ENCODE measurements around the gene BRD7. TPM values are rescaled to one million over a fixed set of nuclear protein-coding genes. Genes with fewer than 3 reads are reported as not detected.

The BRD7 gene
- total and polyA plus RNA-seq, 2 of the 4 experiments (the other 2 are of a cell fraction), result 24.8 to 29.9 TPM

DNA sequence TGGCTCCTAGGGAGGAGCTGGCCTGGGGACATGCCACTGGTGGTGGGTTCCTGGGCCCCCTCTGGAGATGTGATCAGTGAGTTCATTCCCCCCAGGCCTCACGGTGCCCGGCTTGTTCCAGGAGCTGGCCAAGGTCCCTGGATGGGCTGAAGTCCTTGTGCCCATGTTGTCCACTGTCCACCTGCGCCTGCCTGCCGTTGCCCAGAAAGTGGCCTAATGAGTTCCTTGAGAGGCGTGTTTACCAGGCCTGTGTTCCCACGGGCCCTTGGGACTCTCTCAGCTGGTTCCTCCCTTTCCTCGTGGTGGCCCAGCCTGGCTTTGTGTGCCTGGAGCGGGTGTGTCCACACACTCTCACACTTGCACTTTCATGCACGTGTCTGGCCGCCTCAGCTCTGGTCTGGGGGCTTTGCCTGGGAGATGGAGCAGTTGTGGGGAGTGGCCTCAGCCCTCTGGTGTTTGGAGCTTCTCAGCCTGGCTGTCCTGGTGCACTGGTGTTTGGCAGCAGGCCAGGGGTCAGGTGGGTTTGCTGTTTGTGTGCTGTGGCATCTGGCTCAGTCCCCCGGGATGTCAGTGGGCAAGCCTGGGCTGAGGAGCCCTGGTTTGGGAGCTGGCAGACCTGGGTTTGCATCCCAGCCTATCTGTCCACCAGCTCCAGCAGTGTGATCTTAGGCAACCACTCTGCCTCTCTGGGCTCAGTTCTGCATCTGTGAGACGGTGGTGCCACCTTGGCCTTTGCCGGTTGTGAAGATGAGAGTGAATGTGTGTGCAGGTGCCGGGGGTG, 84.5 kb downstream of the BRD7 start:
- 69% methylated on average over 5 of the region's 14 CpGs; no CpG with 5 or more reads in 1 of the 2 experiments for WGBS, 2 experiments (ENCODE audit: extremely low coverage in 2 of 2, insufficient read length in 1 of 2)
- H3K79me1 ChIP-seq (ENCODE audit: low read depth in 1 of 2, low read length in 2 of 2), result peaks cover 7 to 27% of the 10 kb centered on the region in 2 experiments; a peak in 2 of 4 replicates
- CTCF ChIA-PET, result interaction anchor here (1.4 kb wide), 1 partner anchor 9 kb away, joined by 3 read pairs; no protein-coding TSS in a partner anchor
- no peak overlapping the region for H2AK5ac ChIP-seq (ENCODE audit: low read depth, low read length)
- no peaks in the 10 kb centered on the region; the same call in 1 of the 2 replicates for H3K9me1 ChIP-seq (ENCODE audit: insufficient read depth, low read length)
- no peak overlapping the region for H2BK120ac ChIP-seq (ENCODE audit: low read depth, low read length)
- no peak overlapping the region for H3K4me3 ChIP-seq (ENCODE audit: insufficient read depth, low read depth, low read length)
- no peak overlapping the region for H3K4me2 ChIP-seq (ENCODE audit: low read depth, low read length)
- H3K4ac ChIP-seq (ENCODE audit: low read depth, low read length), result no peak overlapping the region
- no TSS peak for BruUV-seq (replicated peaks)
- no peak overlapping the region for H2AK9ac ChIP-seq (replicated peaks; ENCODE audit: low read depth, low read length, poor library complexity)
- no peak overlapping the region for H2BK20ac ChIP-seq (ENCODE audit: low read depth, low read length)
- DNase-seq (no peak), ATAC-seq (ENCODE audit: low read depth) (no peak; the same call in 1 of the 2 replicates)
- H4K8ac ChIP-seq (ENCODE audit: low read depth in 2 of 2, low read length in 2 of 2), result no peak overlapping the region
- no peak overlapping the region for H2AFZ ChIP-seq (replicated peaks; ENCODE audit: low read length, poor library complexity)
- intact Hi-C loops (cut with micrococcal nuclease) (no loop called here), dilution Hi-C loops (cut with HindIII; ENCODE audit: low sequenced_read_pairs, unreplicated experiment) (no loop called here), in situ Hi-C loops (cut with MboI; ENCODE audit: low sequenced_read_pairs) (no loop called here)
- no peak overlapping the region for H4K5ac ChIP-seq (ENCODE audit: low read depth, low read length)
- no peak overlapping the region for H3K9ac ChIP-seq (ENCODE audit: low read depth, low read length)
- no peak overlapping the region for H2BK5ac ChIP-seq (ENCODE audit: low read depth, low read length, poor library complexity, severe bottlenecking)
- POLR2A ChIA-PET (ENCODE audit: unreplicated experiment), result interaction anchor here (0.6 kb wide), 1 partner anchor 11 kb away, joined by 4 read pairs; no protein-coding TSS in a partner anchor
- H4K20me1 ChIP-seq (ENCODE audit: insufficient read depth, low read length), result peaks cover 31% of the 10 kb centered on the region
- H3K9me3 ChIP-seq (ENCODE audit: control insufficient read depth, insufficient read depth, low read length), result peaks cover 4% of the 10 kb centered on the region; the same call in 1 of the 2 replicates
- H3K14ac ChIP-seq (replicated peaks; ENCODE audit: low read depth, low read length), result no peak overlapping the region
- no peak overlapping the region for H3K56ac ChIP-seq (ENCODE audit: extremely low read depth, insufficient read depth, low read length)
- H3K27me3 ChIP-seq (ENCODE audit: control insufficient read depth, insufficient read depth, low read length), result no peaks in the 10 kb centered on the region
- no peak overlapping the region for H4K91ac ChIP-seq (ENCODE audit: insufficient read depth, low read depth, low read length)
- no peak overlapping the region for H3K18ac ChIP-seq (ENCODE audit: low read depth, low read length)
- no peak overlapping the region for H3K23ac ChIP-seq (ENCODE audit: low read depth, low read length)
- peaks cover 3% of the 10 kb centered on the region; the same call in 1 of the 2 replicates for H3K36me3 ChIP-seq (ENCODE audit: control insufficient read depth, insufficient read depth, low read length)
- no peak overlapping the region for H3K27ac ChIP-seq (ENCODE audit: insufficient read depth, low read length)
- H2BK15ac ChIP-seq (ENCODE audit: low read depth, low read length), result no peak overlapping the region
- 0 out of 2 replicates have a peak, but pooled peaks cover 4% of the 10 kb centered on the region for H3K4me1 ChIP-seq (ENCODE audit: control insufficient read depth, insufficient read depth, low read length)
- TF ChIP-seq RAD21 (IDR thresholded peaks at IDR 0.05; ENCODE audit: low read length), result no peak
- TF ChIP-seq POLR2A (IDR thresholded peaks at IDR 0.05; ENCODE audit: low read depth, low read length), result no peak
- TF ChIP-seq MXI1 (IDR thresholded peaks at IDR 0.05; ENCODE audit: borderline replicate concordance, low read depth, low read length), result no peak
- TF ChIP-seq, protein P1, sequence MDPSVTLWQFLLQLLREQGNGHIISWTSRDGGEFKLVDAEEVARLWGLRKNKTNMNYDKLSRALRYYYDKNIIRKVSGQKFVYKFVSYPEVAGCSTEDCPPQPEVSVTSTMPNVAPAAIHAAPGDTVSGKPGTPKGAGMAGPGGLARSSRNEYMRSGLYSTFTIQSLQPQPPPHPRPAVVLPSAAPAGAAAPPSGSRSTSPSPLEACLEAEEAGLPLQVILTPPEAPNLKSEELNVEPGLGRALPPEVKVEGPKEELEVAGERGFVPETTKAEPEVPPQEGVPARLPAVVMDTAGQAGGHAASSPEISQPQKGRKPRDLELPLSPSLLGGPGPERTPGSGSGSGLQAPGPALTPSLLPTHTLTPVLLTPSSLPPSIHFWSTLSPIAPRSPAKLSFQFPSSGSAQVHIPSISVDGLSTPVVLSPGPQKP (IDR thresholded peaks at IDR 0.05; ENCODE audit: borderline replicate concordance, low read depth, low read length), result no peak
- TF ChIP-seq CHD1 (IDR thresholded peaks at IDR 0.05; ENCODE audit: low read depth, low read length), result no peak
- TF ChIP-seq CEBPB (IDR thresholded peaks at IDR 0.05; ENCODE audit: low read depth, low read length), result no peak
- TF ChIP-seq RCOR1 (IDR thresholded peaks at IDR 0.05; ENCODE audit: insufficient replicate concordance, low read length), result no peak
- TF ChIP-seq, protein P2, sequence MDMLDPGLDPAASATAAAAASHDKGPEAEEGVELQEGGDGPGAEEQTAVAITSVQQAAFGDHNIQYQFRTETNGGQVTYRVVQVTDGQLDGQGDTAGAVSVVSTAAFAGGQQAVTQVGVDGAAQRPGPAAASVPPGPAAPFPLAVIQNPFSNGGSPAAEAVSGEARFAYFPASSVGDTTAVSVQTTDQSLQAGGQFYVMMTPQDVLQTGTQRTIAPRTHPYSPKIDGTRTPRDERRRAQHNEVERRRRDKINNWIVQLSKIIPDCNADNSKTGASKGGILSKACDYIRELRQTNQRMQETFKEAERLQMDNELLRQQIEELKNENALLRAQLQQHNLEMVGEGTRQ (IDR thresholded peaks at IDR 0.05; ENCODE audit: low read depth, low read length), result no peak
- no peak for TF ChIP-seq RFX5 (IDR thresholded peaks at IDR 0.05; ENCODE audit: low read depth, low read length)
- TF ChIP-seq SMC3 (IDR thresholded peaks at IDR 0.05; ENCODE audit: low read depth, low read length), result no peak
- TF ChIP-seq FOS (IDR thresholded peaks at IDR 0.05; ENCODE audit: low read depth, low read length), result no peak
- TF ChIP-seq, protein P3, sequence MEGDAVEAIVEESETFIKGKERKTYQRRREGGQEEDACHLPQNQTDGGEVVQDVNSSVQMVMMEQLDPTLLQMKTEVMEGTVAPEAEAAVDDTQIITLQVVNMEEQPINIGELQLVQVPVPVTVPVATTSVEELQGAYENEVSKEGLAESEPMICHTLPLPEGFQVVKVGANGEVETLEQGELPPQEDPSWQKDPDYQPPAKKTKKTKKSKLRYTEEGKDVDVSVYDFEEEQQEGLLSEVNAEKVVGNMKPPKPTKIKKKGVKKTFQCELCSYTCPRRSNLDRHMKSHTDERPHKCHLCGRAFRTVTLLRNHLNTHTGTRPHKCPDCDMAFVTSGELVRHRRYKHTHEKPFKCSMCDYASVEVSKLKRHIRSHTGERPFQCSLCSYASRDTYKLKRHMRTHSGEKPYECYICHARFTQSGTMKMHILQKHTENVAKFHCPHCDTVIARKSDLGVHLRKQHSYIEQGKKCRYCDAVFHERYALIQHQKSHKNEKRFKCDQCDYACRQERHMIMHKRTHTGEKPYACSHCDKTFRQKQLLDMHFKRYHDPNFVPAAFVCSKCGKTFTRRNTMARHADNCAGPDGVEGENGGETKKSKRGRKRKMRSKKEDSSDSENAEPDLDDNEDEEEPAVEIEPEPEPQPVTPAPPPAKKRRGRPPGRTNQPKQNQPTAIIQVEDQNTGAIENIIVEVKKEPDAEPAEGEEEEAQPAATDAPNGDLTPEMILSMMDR (conservative IDR thresholded peaks at IDR 0.05; ENCODE audit: low read depth, low read length), result no peak
- TF ChIP-seq NFE2L2 (IDR thresholded peaks at IDR 0.05; ENCODE audit: low read depth, low read length), result no peak
- TF ChIP-seq MAFK (IDR thresholded peaks at IDR 0.05; ENCODE audit: low read depth, low read length), result no peak
- TF ChIP-seq BHLHE40 (IDR thresholded peaks at IDR 0.05; ENCODE audit: low read depth, low read length), result no peak

Data from IMR-90 (cell line).